Naive thymus-derived CD4-positive, alpha-beta T cell (primary cell): ENCODE measurements around the gene JAG2. TPM values are rescaled to one million over a fixed set of nuclear protein-coding genes. Genes with fewer than 3 reads are reported as not detected.
A peak's percentile ranks its signal among the peaks of the same experiment; 100 is the strongest.

Experiments used
- ATAC-seq: fragments of 150-1000 bp; cut with Tn5 transposase; 2 replicates; pipeline ENCODE4 v1.10.0; 2021; ENCODE audit warnings: mild to moderate bottlenecking, moderate library complexity
- CTCF ChIA-PET: fragments of 350-600 bp; sonication (Branson Sonifier 250); formaldehyde crosslinking; loops from one replicate; lab custom pipeline; 2021; ENCODE audit warnings: antibody characterized with exemption; lab: Charles Lee
- POLR2A ChIA-PET: fragments of 350-600 bp; sonication (Branson Sonifier 250); formaldehyde crosslinking; loops from one replicate; lab custom pipeline; 2021; ENCODE audit warnings: antibody characterized with exemption, inconsistent platforms; lab: Charles Lee
- DNase-seq, 9 donors: peaks; one replicate each; pipeline versions ENCODE4 v3.0.0 to v3.0.0-alpha.2; 2020 to 2022; ENCODE audit warnings: mixed read lengths in 1 of 9
- H3K27ac ChIP-seq: one replicate; pipeline ENCODE4 v1.7.0; 2013; ENCODE audit warnings: mild to moderate bottlenecking, low read depth, low read length, moderate library complexity
- H3K27me3 ChIP-seq, 2 donors: one replicate each; pipeline ENCODE4 v1.7.0; 2013; ENCODE audit warnings: low read length in 2 of 2, mild to moderate bottlenecking in 2 of 2, moderate library complexity in 2 of 2; ENCODE audit not compliant: control insufficient read depth in 2 of 2, insufficient read depth in 2 of 2
- H3K36me3 ChIP-seq, 3 experiments: 1 replicate in 2 of 3; 2 replicates in 1 of 3; pipeline ENCODE4 v1.7.0; 2013; ENCODE audit warnings: low read length in 3 of 3, mild to moderate bottlenecking in 3 of 3, moderate library complexity in 1 of 3; ENCODE audit not compliant: insufficient read depth in 3 of 3, control insufficient read depth in 2 of 3
- H3K4me1 ChIP-seq, 2 donors: one replicate each; pipeline ENCODE4 v1.7.0; 2013; ENCODE audit warnings: low read length in 2 of 2, mild to moderate bottlenecking in 2 of 2, moderate library complexity in 1 of 2; ENCODE audit not compliant: control insufficient read depth in 2 of 2, insufficient read depth in 2 of 2
- H3K4me3 ChIP-seq: 2 replicates; pipeline ENCODE4 v1.7.0; 2013; ENCODE audit warnings: mild to moderate bottlenecking, low read length
- H3K9me3 ChIP-seq, 3 experiments: 1 replicate in 2 of 3; 2 replicates in 1 of 3; pipeline ENCODE4 v1.7.0; 2013; ENCODE audit warnings: low read length in 3 of 3; ENCODE audit not compliant: control insufficient read depth in 2 of 3
- H3K27ac Mint-ChIP-seq, 9 donors: one replicate each; pipeline ENCODE4 v1.8.0; 2020 to 2022; ENCODE audit warnings: mixed read lengths in 9 of 9, mild to moderate bottlenecking in 8 of 9, moderate library complexity in 5 of 9, inconsistent platforms in 2 of 9
- H3K27me3 Mint-ChIP-seq, 5 donors: one replicate each; pipeline ENCODE4 v1.8.0; 2021 to 2022; ENCODE audit warnings: mixed read lengths in 5 of 5, mild to moderate bottlenecking in 1 of 5
- H3K36me3 Mint-ChIP-seq, 5 donors: one replicate each; pipeline ENCODE4 v1.8.0; 2020 to 2022; ENCODE audit warnings: mixed read lengths in 5 of 5, mild to moderate bottlenecking in 3 of 5, inconsistent platforms in 1 of 5
- H3K4me1 Mint-ChIP-seq, 7 donors: one replicate each; pipeline ENCODE4 v1.8.0; 2020 to 2022; ENCODE audit warnings: mixed read lengths in 7 of 7, mild to moderate bottlenecking in 3 of 7, inconsistent platforms in 1 of 7
- H3K4me3 Mint-ChIP-seq, 10 donors: one replicate each; pipeline ENCODE4 v1.8.0; 2020 to 2022; ENCODE audit warnings: mild to moderate bottlenecking in 10 of 10, mixed read lengths in 10 of 10, moderate library complexity in 6 of 10, inconsistent platforms in 2 of 10
- H3K9me3 Mint-ChIP-seq, 11 donors: one replicate each; pipeline ENCODE4 v1.8.0; 2020 to 2022; ENCODE audit warnings: mixed read lengths in 11 of 11, mild to moderate bottlenecking in 4 of 11, inconsistent platforms in 1 of 11, moderate library complexity in 1 of 11
- intact Hi-C, 2 donors: fragments of 100-400 bp; cut with micrococcal nuclease; formaldehyde crosslinking; loops; one replicate each; pipeline ENCODE4 v1.15.1; 2023
- polyA plus RNA-seq, 2 donors: library from polyadenylated mRNA; unstranded; fragments of 300-500 nt; fragmentation: Illumina TruSeq; gene quantifications; one replicate each; pipeline ENCODE4 v1.2.3, GENCODE V29; 2021
- total RNA-seq, 6 experiments: library from RNA in 5 of 6; stranded (reverse) in 5 of 6; gene quantifications; 1 replicate in 5 of 6; 2 replicates in 1 of 6; pipeline ENCODE4 v1.2.3 and lab custom pipeline; 2021 to 2026

The JAG2 gene
- total and polyA plus RNA-seq, 7 experiments from 2014 or later: 0.21 to 5.7 (median 1.3) TPM; not detected in 1

DNA sequence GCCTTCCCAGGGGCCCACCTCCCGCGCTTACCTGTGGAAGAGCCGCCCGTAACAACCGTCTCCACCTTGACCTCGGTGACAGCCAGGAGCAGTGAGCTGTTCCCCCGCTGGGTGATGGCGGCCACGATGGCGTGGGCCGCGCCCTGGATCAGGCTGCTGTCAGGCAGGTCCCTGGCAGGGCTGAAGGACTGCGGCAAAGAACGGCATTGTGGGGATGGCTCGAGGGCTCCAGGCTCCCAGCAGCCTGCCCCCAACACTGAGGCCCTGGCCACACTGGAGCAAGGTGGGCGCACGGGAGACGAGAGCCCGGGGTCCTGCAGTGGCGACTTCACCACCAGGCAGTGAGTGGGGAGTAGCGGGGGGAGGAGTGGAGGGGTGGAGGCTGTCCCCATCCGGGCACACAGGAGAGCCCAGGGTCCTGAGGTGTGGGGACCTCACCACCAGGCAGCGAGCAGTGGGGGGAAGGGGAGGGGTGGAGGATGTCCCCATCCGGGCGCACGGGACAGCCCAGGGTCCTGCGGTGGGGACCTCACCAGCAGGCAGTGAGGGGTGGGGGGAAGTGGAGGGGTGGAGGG is 25.0 kb downstream of the JAG2 start:
- no peak for DNase-seq
- H3K4me3 ChIP-seq: no peak overlapping the region

DNA sequence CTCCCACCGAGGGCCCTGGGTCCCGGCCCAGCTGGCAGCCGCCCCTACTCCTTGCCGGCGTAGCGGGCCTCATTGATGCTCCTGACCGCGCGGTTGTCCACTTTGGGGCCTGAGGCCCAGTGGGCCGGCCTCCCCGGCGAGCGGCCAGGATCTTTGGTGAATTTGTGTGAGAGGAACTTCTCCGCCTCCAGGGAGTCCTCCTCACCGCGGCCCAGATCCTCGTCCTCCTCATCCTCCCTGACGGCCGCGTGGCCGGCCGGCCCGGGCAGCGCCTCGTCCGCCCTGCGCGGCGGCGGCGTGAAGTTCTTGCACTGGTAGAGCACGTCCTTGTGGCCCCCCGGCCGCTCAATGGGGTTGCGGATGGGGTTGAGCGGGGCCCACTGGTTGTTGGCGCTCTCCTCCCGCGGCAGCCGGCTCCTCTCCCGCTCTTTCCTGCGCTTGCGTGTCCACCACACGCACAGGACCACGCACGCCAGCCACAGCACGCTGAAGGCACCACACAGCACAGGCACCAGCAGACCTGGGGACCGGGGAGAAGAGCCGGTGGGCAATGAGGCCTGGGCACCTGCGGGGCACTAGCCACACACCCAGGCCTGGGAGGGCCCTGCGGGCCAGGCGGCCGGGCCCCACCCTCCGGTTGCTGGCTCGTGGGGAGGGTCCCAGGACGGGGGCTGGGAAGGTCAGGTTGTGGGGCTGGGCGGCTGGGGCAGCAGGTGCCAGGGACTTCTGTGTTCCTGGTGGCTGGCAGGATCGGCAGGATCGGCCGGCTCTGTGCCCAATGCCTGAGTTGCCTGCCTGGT is 25.7 kb downstream of the JAG2 start:
- DNase-seq (peak in 1 of 9 donors; percentile 7), ATAC-seq (no peak)
- H3K27me3 Mint-ChIP-seq: no peaks in the 10 kb centered on the region
- peaks cover 0 to 10% (median 0%) of the 10 kb centered on the region in 5 donors for H3K36me3 Mint-ChIP-seq
- intact Hi-C loops: no loop called here
- Histone ChIP-seq H3K4me3 (no peak overlapping the region), H3K4me1 (no peaks in the 10 kb centered on the region), H3K27me3 (no peaks in the 10 kb centered on the region), H3K27ac (no peak overlapping the region), H3K9me3 (peaks cover 0 to 15% (median 0%) of the 10 kb centered on the region in 3 experiments), H3K36me3 (no peaks in the 10 kb centered on the region)
- POLR2A ChIA-PET: no interaction called here
- H3K4me3 Mint-ChIP-seq: no peak overlapping the region
- H3K4me1 Mint-ChIP-seq: no peaks in the 10 kb centered on the region
- H3K27ac Mint-ChIP-seq: no peak overlapping the region
- CTCF ChIA-PET: no interaction called here
- H3K9me3 Mint-ChIP-seq: peaks cover 0 to 22% (median 4%) of the 10 kb centered on the region in 11 donors

More for the DNA sequence above, 25.0 kb downstream of the JAG2 start:
- H3K27me3 Mint-ChIP-seq: no peaks in the 10 kb centered on the region
- Histone ChIP-seq H3K36me3 (no peaks in the 10 kb centered on the region), H3K27ac (no peak overlapping the region), H3K9me3 (peaks cover 0 to 15% (median 0%) of the 10 kb centered on the region in 3 experiments), H3K27me3 (no peaks in the 10 kb centered on the region), H3K4me1 (no peaks in the 10 kb centered on the region)
- H3K4me1 Mint-ChIP-seq: no peaks in the 10 kb centered on the region
- H3K4me3 Mint-ChIP-seq: no peak overlapping the region
- H3K36me3 Mint-ChIP-seq: peaks cover 0 to 10% (median 0%) of the 10 kb centered on the region in 5 donors
- ChIA-PET CTCF (no interaction called here), POLR2A (no interaction called here)
- peaks cover 0 to 22% (median 4%) of the 10 kb centered on the region in 11 donors for H3K9me3 Mint-ChIP-seq
- intact Hi-C loops: no loop called here
- ATAC-seq: no peak
- no peak overlapping the region for H3K27ac Mint-ChIP-seq

DNA sequence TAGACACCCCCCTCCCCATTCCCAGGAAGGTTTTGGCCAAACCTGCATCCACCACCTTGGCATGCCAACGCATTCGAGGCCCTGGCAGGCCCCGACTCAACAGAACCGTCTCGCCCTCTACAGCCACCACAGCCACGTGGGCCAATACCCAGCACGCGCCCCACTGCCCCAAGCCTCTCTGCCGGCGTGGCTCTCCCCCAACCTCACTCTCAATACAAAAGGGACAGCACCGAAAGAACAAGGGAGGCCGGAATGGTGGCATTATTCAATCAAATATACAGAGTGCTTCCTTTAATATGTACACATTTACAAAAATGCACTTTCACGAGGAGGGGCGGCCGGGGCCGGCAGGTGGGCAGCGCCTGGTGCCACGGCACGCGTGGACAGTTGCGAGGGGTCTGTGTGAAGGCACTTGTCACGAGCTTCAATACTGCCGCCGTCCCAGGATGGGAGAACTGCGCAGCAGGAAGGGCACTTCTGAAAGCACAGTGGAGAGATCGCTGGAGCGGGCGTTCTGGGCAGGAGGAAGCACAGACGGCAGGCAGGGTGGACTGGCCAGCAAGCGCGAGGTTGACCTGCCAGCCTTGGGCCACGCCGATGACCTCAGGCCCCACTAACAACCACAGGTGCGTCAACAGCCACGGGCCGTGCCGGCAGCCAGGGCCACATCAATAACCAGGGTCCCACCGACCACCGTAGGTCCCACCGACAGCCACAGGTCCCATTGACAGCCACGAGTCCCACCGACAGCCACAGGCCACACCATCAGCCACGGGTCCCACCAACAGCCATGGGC is 26.9 kb downstream of the JAG2 start:
- POLR2A ChIA-PET: no interaction called here
- Histone ChIP-seq H3K9me3 (peaks cover 0 to 15% (median 0%) of the 10 kb centered on the region in 3 experiments), H3K27ac (no peak overlapping the region), H3K4me3 (no peak overlapping the region), H3K4me1 (no peaks in the 10 kb centered on the region), H3K36me3 (no peaks in the 10 kb centered on the region), H3K27me3 (no peaks in the 10 kb centered on the region)
- H3K27me3 Mint-ChIP-seq: no peaks in the 10 kb centered on the region
- intact Hi-C loops: no loop called here
- ATAC-seq: no peak
- no peak overlapping the region for H3K4me3 Mint-ChIP-seq
- peaks cover 0 to 10% (median 0%) of the 10 kb centered on the region in 5 donors for H3K36me3 Mint-ChIP-seq
- peak in 1 of 9 donors; percentile 4 for DNase-seq
- H3K27ac Mint-ChIP-seq: no peak overlapping the region
- H3K9me3 Mint-ChIP-seq: peaks cover 0 to 22% (median 4%) of the 10 kb centered on the region in 11 donors
- no peaks in the 10 kb centered on the region for H3K4me1 Mint-ChIP-seq
- CTCF ChIA-PET: no interaction called here

DNA sequence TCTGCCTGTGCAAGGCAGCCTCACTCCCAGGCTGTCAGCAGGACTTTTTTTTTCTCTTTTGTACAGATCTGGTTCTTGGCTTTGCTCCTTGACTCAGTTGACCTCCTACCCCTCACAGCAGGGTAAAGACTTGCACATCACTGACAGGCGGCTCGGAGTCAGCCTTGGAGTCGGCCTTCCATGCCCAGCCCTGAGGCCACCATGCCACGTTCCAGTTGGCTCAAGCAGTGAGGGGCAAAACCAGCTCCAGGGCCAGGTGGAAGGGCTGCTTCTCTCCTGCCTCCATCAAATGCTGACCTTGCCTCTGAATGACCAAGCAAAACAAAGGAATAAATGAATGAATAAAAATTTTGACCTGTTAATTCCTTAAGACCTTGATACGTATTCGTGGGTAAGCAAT is 27.6 kb downstream of the JAG2 start:
- no peak overlapping the region for H3K27ac Mint-ChIP-seq
- no peaks in the 10 kb centered on the region for H3K27me3 Mint-ChIP-seq

DNA sequence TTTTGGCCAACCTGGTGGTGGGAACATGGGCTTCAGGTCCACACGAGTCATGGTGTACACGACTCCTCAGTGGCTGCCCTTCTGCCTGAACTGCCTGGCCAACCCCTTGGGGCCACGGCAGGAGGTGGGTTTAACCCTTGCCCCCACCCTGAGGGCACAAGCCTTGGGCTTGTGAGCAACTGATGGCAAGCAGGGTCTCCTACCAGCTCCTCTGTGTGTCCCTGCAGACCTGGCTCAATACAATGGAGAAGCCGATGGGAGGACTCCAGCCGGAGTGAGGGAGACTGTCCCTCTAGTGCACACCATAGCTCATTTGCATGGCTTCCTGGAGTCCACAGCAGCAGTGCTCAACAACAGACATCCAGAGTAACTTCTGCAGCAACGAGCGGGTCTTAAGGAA is 28.0 kb downstream of the JAG2 start:
- peaks cover 0 to 15% (median 0%) of the 10 kb centered on the region in 3 experiments for H3K9me3 ChIP-seq
- DNase-seq (peak in 1 of 9 donors; percentile 3), ATAC-seq (no peak)
- no peaks in the 10 kb centered on the region for H3K27me3 ChIP-seq
- H3K4me3 ChIP-seq: no peak overlapping the region
- no peaks in the 10 kb centered on the region for H3K4me1 ChIP-seq
- H3K4me3 Mint-ChIP-seq: no peak overlapping the region
- no peaks in the 10 kb centered on the region for H3K27me3 Mint-ChIP-seq
- intact Hi-C loops: no loop called here
- no peak overlapping the region for H3K27ac ChIP-seq
- H3K36me3 Mint-ChIP-seq: peaks cover 0 to 10% (median 0%) of the 10 kb centered on the region in 5 donors
- peaks cover 0 to 22% (median 4%) of the 10 kb centered on the region in 11 donors for H3K9me3 Mint-ChIP-seq
- ChIA-PET CTCF (no interaction called here), POLR2A (no interaction called here)
- no peaks in the 10 kb centered on the region for H3K4me1 Mint-ChIP-seq
- H3K36me3 ChIP-seq: no peaks in the 10 kb centered on the region
- H3K27ac Mint-ChIP-seq: no peak overlapping the region

More for the DNA sequence above, 27.6 kb downstream of the JAG2 start:
- Histone ChIP-seq H3K36me3 (no peaks in the 10 kb centered on the region), H3K4me1 (no peaks in the 10 kb centered on the region), H3K9me3 (peaks cover 0 to 15% (median 0%) of the 10 kb centered on the region in 3 experiments), H3K27me3 (no peaks in the 10 kb centered on the region), H3K4me3 (no peak overlapping the region), H3K27ac (no peak overlapping the region)
- CTCF ChIA-PET: no interaction called here
- ATAC-seq: no peak
- Mint-ChIP-seq H3K4me1 (no peaks in the 10 kb centered on the region), H3K9me3 (peaks cover 0 to 22% (median 4%) of the 10 kb centered on the region in 11 donors), H3K36me3 (peaks cover 0 to 10% (median 0%) of the 10 kb centered on the region in 5 donors), H3K4me3 (no peak overlapping the region)
- intact Hi-C loops: no loop called here
- POLR2A ChIA-PET: no interaction called here
- no peak for DNase-seq

DNA sequence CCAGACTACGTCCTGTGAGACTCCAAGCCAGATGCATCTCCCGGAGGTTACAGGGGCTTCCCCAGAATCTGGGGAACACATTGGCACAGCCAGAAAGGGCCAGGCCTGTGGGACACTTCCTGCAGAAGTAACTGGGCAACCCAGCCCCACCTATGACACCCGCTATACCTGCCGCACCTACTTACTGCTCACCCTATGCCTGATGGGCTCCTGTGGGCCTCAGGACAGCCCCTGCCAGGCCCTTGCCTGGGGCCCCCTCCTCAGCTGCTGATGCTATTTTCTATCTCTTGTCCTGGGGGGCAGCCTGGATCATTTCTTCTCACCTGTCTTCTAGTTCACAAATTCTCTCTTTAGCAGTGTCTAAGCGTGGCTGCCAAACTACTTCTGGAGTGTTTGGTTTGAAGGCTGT is 28.7 kb downstream of the JAG2 start:
- H3K27me3 Mint-ChIP-seq: peaks cover 0 to 2% (median 0%) of the 10 kb centered on the region in 5 donors
- Histone ChIP-seq H3K27ac (no peak overlapping the region), H3K36me3 (no peaks in the 10 kb centered on the region), H3K27me3 (no peaks in the 10 kb centered on the region), H3K4me3 (no peak overlapping the region), H3K9me3 (peaks cover 0 to 15% (median 0%) of the 10 kb centered on the region in 3 experiments), H3K4me1 (no peaks in the 10 kb centered on the region)
- ATAC-seq: no peak
- intact Hi-C loops: no loop called here
- H3K36me3 Mint-ChIP-seq: peaks cover 0 to 10% (median 0%) of the 10 kb centered on the region in 5 donors
- no peak overlapping the region for H3K4me3 Mint-ChIP-seq
- POLR2A ChIA-PET: no interaction called here
- no peaks in the 10 kb centered on the region for H3K4me1 Mint-ChIP-seq
- peak in 1 of 9 donors; percentile 8 for DNase-seq
- H3K27ac Mint-ChIP-seq: no peak overlapping the region
- CTCF ChIA-PET: no interaction called here
- H3K9me3 Mint-ChIP-seq: peaks cover 0 to 22% (median 5%) of the 10 kb centered on the region in 11 donors
